Measurements from ENCODE around the gene SESTD1. TPM values are rescaled to one million over a fixed set of nuclear protein-coding genes. Genes with fewer than 3 reads are reported as not detected.

SESTD1 gene
- total RNA-seq, 4 donors from 2014 or later: 9.7 to 28.1 (median 21.3) TPM

DNA sequence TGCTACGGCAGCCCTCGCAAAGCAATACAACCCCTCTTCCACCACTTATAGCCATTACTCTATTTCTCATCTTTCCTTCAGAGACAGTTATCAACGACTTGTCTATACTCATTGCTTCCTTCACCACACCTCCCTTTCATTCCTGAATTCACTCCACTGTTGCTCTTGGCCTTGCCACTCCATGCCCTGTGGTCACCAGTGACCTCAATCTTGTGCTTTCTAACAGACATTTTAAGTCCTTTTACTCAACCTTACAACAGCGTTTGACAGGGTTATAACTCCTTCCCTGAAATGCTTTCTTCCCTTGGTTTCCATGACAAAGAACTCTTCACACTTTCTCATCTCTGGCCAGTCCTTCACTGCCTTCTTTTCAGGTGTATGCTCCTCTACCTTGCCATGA, 124.1 kb downstream of the SESTD1 start:
- no peaks in the 10 kb centered on the region for H3K9me3 ChIP-seq
- no peaks in the 10 kb centered on the region for H3K4me1 ChIP-seq
- intact Hi-C loops (cut with DNase I): no loop called here
- no peak overlapping the region for H3K4me3 ChIP-seq (replicated peaks in 1 of 3)
- DNase-seq: no peak
- no peak for TF ChIP-seq POLR2A (IDR thresholded peaks at IDR 0.05)
- TF ChIP-seq, protein P1, sequence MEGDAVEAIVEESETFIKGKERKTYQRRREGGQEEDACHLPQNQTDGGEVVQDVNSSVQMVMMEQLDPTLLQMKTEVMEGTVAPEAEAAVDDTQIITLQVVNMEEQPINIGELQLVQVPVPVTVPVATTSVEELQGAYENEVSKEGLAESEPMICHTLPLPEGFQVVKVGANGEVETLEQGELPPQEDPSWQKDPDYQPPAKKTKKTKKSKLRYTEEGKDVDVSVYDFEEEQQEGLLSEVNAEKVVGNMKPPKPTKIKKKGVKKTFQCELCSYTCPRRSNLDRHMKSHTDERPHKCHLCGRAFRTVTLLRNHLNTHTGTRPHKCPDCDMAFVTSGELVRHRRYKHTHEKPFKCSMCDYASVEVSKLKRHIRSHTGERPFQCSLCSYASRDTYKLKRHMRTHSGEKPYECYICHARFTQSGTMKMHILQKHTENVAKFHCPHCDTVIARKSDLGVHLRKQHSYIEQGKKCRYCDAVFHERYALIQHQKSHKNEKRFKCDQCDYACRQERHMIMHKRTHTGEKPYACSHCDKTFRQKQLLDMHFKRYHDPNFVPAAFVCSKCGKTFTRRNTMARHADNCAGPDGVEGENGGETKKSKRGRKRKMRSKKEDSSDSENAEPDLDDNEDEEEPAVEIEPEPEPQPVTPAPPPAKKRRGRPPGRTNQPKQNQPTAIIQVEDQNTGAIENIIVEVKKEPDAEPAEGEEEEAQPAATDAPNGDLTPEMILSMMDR (IDR thresholded peaks at IDR 0.05): no peak
- no peaks in the 10 kb centered on the region for H3K27me3 ChIP-seq
- H3K36me3 ChIP-seq: no peaks in the 10 kb centered on the region
- 95% methylated on average over 4 of the region's 4 CpGs for WGBS, 2 donors
- H3K27ac ChIP-seq: no peak overlapping the region

DNA sequence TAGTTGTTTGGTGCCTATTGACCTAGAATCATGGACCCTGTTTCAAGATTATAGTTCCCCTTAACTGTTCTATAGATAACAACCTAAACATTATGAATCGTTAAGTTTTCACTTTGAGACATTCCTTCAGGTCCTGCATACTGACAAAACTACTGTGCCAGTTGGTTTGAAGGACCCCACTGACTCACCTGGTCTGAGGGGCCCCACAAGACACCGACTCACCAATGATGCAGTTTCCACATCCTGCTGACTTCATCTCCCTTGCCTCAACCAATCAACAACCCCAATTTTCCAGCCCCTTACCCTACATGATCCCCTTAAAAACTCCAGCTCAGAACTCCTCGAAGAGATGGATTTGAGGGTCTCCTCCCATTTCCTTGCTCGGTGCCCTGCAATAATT, 125.1 kb downstream of the SESTD1 start:
- DNase-seq: no peak
- WGBS, 2 donors: 95 to 97% methylated on average over 4 of the region's 4 CpGs
- Histone ChIP-seq H3K4me3 (replicated peaks in 1 of 3) (no peak overlapping the region), H3K27me3 (no peaks in the 10 kb centered on the region), H3K9me3 (no peaks in the 10 kb centered on the region), H3K36me3 (no peaks in the 10 kb centered on the region), H3K4me1 (no peaks in the 10 kb centered on the region), H3K27ac (no peak overlapping the region)
- intact Hi-C loops (cut with DNase I): no loop called here
- TF ChIP-seq POLR2A (IDR thresholded peaks at IDR 0.05): no peak
- TF ChIP-seq, protein P1 (IDR thresholded peaks at IDR 0.05): no peak

DNA sequence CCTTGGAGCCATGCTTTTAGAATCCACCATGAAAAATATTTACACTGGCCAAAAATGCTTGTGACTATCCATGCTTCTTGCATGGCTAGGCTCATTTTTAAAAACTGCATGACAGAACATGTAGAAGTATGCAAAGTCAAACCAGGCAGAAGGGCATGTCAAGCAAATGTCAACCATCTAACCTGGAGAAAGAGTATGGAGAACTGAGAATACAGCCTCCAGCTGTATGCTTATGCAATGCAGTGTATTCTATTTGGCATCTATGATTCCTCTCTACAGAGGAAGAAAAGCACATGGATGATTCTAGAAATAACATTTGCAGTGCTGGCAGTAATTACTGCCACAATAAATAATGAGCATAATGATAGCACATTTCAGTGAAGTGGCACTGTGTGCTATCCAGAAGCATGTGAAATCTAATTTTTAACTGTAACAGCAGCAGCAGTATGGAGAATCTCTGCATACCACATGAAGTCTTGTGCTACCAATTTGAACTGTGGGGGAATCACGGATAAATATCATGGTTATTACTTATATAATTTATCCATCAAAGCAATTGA, 127.4 kb downstream of the SESTD1 start:
- no peak overlapping the region for H3K27ac ChIP-seq
- intact Hi-C loops (cut with DNase I): no loop called here
- no peak for TF ChIP-seq POLR2A (IDR thresholded peaks at IDR 0.05)
- TF ChIP-seq, protein P1 (IDR thresholded peaks at IDR 0.05): no peak
- DNase-seq: no peak
- H3K27me3 ChIP-seq: no peaks in the 10 kb centered on the region
- H3K4me1 ChIP-seq: no peaks in the 10 kb centered on the region
- no peak overlapping the region for H3K4me3 ChIP-seq (replicated peaks in 1 of 3)
- 91 to 95% methylated on average over 1 of the region's 1 CpG for WGBS, 2 donors
- H3K9me3 ChIP-seq: no peaks in the 10 kb centered on the region
- no peaks in the 10 kb centered on the region for H3K36me3 ChIP-seq

DNA sequence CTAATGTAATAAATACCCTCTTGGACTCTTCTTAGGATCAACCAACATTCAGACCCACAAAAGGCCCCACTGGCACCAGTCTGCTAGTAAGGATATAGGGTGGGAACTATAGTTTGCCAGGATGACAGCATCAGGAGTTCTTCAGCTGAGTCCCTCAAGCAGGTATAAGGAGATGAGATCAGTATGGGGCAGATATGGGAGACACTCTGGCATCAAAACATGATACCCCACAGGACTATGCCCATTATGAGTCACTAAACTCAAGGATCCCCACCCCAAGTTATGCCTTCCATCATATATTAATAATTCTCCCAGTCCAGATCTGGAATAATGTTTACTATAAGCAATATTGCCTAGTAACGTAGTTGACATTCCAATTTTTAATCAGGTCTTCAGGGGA, 131.6 kb downstream of the SESTD1 start:
- H3K36me3 ChIP-seq: no peaks in the 10 kb centered on the region
- no peaks in the 10 kb centered on the region for H3K9me3 ChIP-seq
- TF ChIP-seq POLR2A (IDR thresholded peaks at IDR 0.05): no peak
- TF ChIP-seq, protein P1 (IDR thresholded peaks at IDR 0.05): no peak
- intact Hi-C loops (cut with DNase I): no loop called here
- no peaks in the 10 kb centered on the region for H3K4me1 ChIP-seq
- 97% methylated on average over 1 of the region's 1 CpG for WGBS, 2 donors
- no peak overlapping the region for H3K4me3 ChIP-seq (replicated peaks in 1 of 3)
- no peak for DNase-seq
- H3K27me3 ChIP-seq: no peaks in the 10 kb centered on the region
- no peak overlapping the region for H3K27ac ChIP-seq

DNA sequence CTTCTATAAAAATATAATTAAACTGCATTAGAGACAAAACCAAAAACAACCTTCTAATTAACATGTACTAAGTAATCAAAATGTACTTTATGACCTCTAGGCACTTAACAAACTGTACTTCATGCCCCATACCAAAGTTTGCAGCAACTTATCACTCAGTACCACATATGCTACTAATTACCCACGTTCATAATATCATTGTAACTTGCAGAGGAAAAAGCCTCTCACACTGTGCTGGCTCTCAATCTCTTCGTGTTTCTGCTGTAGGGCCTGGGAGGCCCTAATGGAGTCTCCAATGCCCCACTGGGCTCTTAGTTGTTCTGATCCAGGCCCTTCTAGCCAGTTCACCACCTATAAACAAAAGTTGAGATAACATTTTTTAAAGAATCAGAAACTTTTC, 132.6 kb downstream of the SESTD1 start:
- 49 to 66% methylated on average over 2 of the region's 2 CpGs for WGBS, 2 donors
- H3K9me3 ChIP-seq: no peaks in the 10 kb centered on the region
- H3K4me3 ChIP-seq (replicated peaks in 1 of 3): no peak overlapping the region
- intact Hi-C loops (cut with DNase I): no loop called here
- H3K27ac ChIP-seq: no peak overlapping the region
- H3K27me3 ChIP-seq: no peaks in the 10 kb centered on the region
- DNase-seq: no peak
- H3K4me1 ChIP-seq: no peaks in the 10 kb centered on the region
- no peaks in the 10 kb centered on the region for H3K36me3 ChIP-seq
- TF ChIP-seq, protein P1 (IDR thresholded peaks at IDR 0.05): no peak
- no peak for TF ChIP-seq POLR2A (IDR thresholded peaks at IDR 0.05)
